Liver (tissue), 9 donors: ENCODE results near the gene COMMD2. TPM values are rescaled to one million over a fixed set of nuclear protein-coding genes. Genes with fewer than 3 reads are reported as not detected.

Experiments used
- DNase-seq: peaks from one replicate; pipeline ENCODE4 v3.0.0-alpha.2; 2017; ENCODE audit warnings: low spot score
- H3K27ac ChIP-seq, 2 donors: one replicate each; pipeline ENCODE4 v1.7.0; 2013; ENCODE audit warnings: inconsistent platforms in 2 of 2, low read length in 2 of 2, control low read depth in 1 of 2, low read depth in 1 of 2, mild to moderate bottlenecking in 1 of 2
- H3K27me3 ChIP-seq, 4 donors: one replicate each; pipeline versions ENCODE4 v1.6.1 to v1.7.0; 2013; ENCODE audit warnings: low read length in 3 of 4, inconsistent platforms in 1 of 4, mild to moderate bottlenecking in 1 of 4, moderate library complexity in 1 of 4; ENCODE audit not compliant: control insufficient read depth in 4 of 4, insufficient read depth in 4 of 4
- H3K36me3 ChIP-seq, 4 donors: one replicate each; pipeline versions ENCODE4 v1.6.1 to v1.7.0; 2013; ENCODE audit warnings: low read length in 3 of 4, mild to moderate bottlenecking in 3 of 4, low read depth in 1 of 4, moderate library complexity in 1 of 4; ENCODE audit not compliant: control insufficient read depth in 4 of 4, insufficient read depth in 3 of 4
- H3K4me1 ChIP-seq, 4 donors: one replicate each; pipeline versions ENCODE4 v1.6.1 to v1.7.0; 2013; ENCODE audit warnings: low read length in 3 of 4, mild to moderate bottlenecking in 3 of 4, moderate library complexity in 1 of 4; ENCODE audit not compliant: control insufficient read depth in 4 of 4, insufficient read depth in 4 of 4
- H3K4me3 ChIP-seq, 3 donors: one replicate each; pipeline versions ENCODE4 v1.6.1 to v1.7.0; 2013; ENCODE audit warnings: low read length in 3 of 3, control low read depth in 1 of 3, low read depth in 1 of 3, mild to moderate bottlenecking in 1 of 3
- H3K9ac ChIP-seq, 2 donors: one replicate each; pipeline ENCODE4 v1.7.0; 2013; ENCODE audit warnings: low read length in 2 of 2, mild to moderate bottlenecking in 2 of 2, moderate library complexity in 2 of 2, control low read depth in 1 of 2, low read depth in 1 of 2
- H3K9me3 ChIP-seq, 4 donors: one replicate each; pipeline versions ENCODE4 v1.6.1 to v1.7.0; 2013; ENCODE audit warnings: low read length in 3 of 4; ENCODE audit not compliant: control insufficient read depth in 4 of 4
- EGR1 ChIP-seq, 2 donors: IDR thresholded peaks; 2 replicates each; pipeline ENCODE4 v1.6.1; 2016 to 2018; ENCODE audit warnings: antibody characterized with exemption in 2 of 2, low read depth in 2 of 2
- FOXA1 ChIP-seq: IDR thresholded peaks from 2 replicates; pipeline ENCODE4 v1.6.1; 2016; ENCODE audit warnings: antibody characterized with exemption
- FOXA2 ChIP-seq: IDR thresholded peaks from 2 replicates; pipeline ENCODE4 v1.6.1; 2016; ENCODE audit warnings: antibody characterized with exemption
- GABPA ChIP-seq, 2 donors: IDR thresholded peaks in 1 of 2; conservative IDR thresholded peaks in 1 of 2; 2 replicates each; pipeline ENCODE4 v1.6.1; 2016; ENCODE audit warnings: antibody characterized with exemption in 2 of 2, mild to moderate bottlenecking in 1 of 2, moderate library complexity in 1 of 2
- HNF4A ChIP-seq, 2 donors: conservative IDR thresholded peaks; 2 replicates each; pipeline ENCODE4 v1.6.1; 2016; ENCODE audit warnings: antibody characterized with exemption in 2 of 2, mild to moderate bottlenecking in 2 of 2
- HNF4G ChIP-seq: IDR thresholded peaks from 2 replicates; pipeline ENCODE4 v1.6.1; 2016; ENCODE audit warnings: antibody characterized with exemption
- JUND ChIP-seq, 2 donors: IDR thresholded peaks; 2 replicates each; pipeline ENCODE4 v1.6.1; 2016; ENCODE audit warnings: antibody characterized with exemption in 2 of 2
- MAX ChIP-seq: IDR thresholded peaks from 2 replicates; pipeline ENCODE4 v1.6.1; 2016; ENCODE audit warnings: antibody characterized with exemption
- NR2F2 ChIP-seq: IDR thresholded peaks from 2 replicates; pipeline ENCODE4 v1.6.1; 2016; ENCODE audit warnings: antibody characterized with exemption
- RAD21 ChIP-seq, 2 donors: IDR thresholded peaks; 2 replicates each; pipeline ENCODE4 v1.6.1; 2016; ENCODE audit warnings: antibody characterized with exemption in 2 of 2, mild to moderate bottlenecking in 2 of 2
- SP1 ChIP-seq: IDR thresholded peaks from 2 replicates; pipeline ENCODE4 v1.6.1; 2018; ENCODE audit warnings: antibody characterized with exemption, mild to moderate bottlenecking
- TAF1 ChIP-seq: conservative IDR thresholded peaks from 2 replicates; pipeline ENCODE4 v1.6.1; 2016; ENCODE audit warnings: antibody characterized with exemption, mild to moderate bottlenecking
- YY1 ChIP-seq: IDR thresholded peaks from 2 replicates; pipeline ENCODE4 v1.6.1; 2016; ENCODE audit warnings: antibody characterized with exemption, mild to moderate bottlenecking
- WGBS: extraction: QIAGEN DNeasy Blood & Tissue Kit; methylation state at CpG from one replicate; pipeline ENCODE4 v1.1.7; 2013; 5-methylcytosine and 5-hydroxymethylcytosine counted together
- polyA plus RNA-seq, 2 donors: library from polyadenylated mRNA; stranded (reverse) in 1 of 2; unstranded in 1 of 2; fragments of 200-250 nt in 1 of 2; fragments of >200 nt in 1 of 2; fragmentation: Nextera tagmentation in 1 of 2; extraction: Ambion mirVana in 1 of 2; gene quantifications; one replicate each; pipeline versions ENCODE4 v1.2.1 to v1.2.3, GENCODE V29; 2013 to 2015
- total RNA-seq, 2 donors: library from RNA; depleted of rRNA; stranded (reverse); fragments of >200 nt; gene quantifications; one replicate each; pipeline ENCODE4 v1.2.3, GENCODE V29; 2014
- TF ChIP-seq, protein P1 (sequence below): IDR thresholded peaks from 2 replicates; pipeline ENCODE4 v1.6.1; 2016; ENCODE audit warnings: antibody characterized with exemption, mild to moderate bottlenecking
- TF ChIP-seq, protein P2 (sequence below): fragments of 150-350 bp; IDR thresholded peaks from 2 replicates; pipeline ENCODE4 v1.5.1; 2017; ENCODE audit warnings: improper control_type of control experiment, low read depth, low read length; ENCODE audit not compliant: missing input control
- TF ChIP-seq, protein P3 (sequence below): IDR thresholded peaks from 2 replicates; pipeline ENCODE4 v1.6.1; 2016; ENCODE audit warnings: antibody characterized with exemption
- donor health status: healthy.
- donor health status: healthy.
- donor health status: healthy.
- donor health status: healthy.
- donor health status: healthy.

COMMD2 gene
- total and polyA plus RNA-seq, 4 donors: 5.8 to 15.4 (median 11.2) TPM

DNA sequence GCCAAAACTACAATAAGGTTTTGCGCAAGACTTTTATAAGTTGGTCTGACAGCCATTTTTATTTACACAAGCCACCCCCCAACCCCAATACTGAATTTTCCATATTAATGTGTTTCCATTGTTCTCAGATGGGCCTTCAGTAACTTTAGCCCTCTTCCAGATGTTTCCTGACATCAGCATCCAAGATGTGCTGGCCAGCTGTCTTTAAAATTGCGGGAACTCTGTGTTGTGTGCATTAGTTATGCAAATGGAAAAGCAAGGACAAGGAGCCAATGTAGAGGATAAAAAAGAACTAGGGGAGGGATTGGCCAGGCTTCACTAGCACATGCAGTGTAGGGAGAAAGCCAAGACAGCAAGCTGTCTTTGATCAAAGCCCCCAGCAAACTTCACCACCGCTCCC is 45.4 kb downstream of the COMMD2 start (continued):
- TF ChIP-seq, protein P1, sequence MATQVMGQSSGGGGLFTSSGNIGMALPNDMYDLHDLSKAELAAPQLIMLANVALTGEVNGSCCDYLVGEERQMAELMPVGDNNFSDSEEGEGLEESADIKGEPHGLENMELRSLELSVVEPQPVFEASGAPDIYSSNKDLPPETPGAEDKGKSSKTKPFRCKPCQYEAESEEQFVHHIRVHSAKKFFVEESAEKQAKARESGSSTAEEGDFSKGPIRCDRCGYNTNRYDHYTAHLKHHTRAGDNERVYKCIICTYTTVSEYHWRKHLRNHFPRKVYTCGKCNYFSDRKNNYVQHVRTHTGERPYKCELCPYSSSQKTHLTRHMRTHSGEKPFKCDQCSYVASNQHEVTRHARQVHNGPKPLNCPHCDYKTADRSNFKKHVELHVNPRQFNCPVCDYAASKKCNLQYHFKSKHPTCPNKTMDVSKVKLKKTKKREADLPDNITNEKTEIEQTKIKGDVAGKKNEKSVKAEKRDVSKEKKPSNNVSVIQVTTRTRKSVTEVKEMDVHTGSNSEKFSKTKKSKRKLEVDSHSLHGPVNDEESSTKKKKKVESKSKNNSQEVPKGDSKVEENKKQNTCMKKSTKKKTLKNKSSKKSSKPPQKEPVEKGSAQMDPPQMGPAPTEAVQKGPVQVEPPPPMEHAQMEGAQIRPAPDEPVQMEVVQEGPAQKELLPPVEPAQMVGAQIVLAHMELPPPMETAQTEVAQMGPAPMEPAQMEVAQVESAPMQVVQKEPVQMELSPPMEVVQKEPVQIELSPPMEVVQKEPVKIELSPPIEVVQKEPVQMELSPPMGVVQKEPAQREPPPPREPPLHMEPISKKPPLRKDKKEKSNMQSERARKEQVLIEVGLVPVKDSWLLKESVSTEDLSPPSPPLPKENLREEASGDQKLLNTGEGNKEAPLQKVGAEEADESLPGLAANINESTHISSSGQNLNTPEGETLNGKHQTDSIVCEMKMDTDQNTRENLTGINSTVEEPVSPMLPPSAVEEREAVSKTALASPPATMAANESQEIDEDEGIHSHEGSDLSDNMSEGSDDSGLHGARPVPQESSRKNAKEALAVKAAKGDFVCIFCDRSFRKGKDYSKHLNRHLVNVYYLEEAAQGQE: no peak
- TF ChIP-seq, protein P2, sequence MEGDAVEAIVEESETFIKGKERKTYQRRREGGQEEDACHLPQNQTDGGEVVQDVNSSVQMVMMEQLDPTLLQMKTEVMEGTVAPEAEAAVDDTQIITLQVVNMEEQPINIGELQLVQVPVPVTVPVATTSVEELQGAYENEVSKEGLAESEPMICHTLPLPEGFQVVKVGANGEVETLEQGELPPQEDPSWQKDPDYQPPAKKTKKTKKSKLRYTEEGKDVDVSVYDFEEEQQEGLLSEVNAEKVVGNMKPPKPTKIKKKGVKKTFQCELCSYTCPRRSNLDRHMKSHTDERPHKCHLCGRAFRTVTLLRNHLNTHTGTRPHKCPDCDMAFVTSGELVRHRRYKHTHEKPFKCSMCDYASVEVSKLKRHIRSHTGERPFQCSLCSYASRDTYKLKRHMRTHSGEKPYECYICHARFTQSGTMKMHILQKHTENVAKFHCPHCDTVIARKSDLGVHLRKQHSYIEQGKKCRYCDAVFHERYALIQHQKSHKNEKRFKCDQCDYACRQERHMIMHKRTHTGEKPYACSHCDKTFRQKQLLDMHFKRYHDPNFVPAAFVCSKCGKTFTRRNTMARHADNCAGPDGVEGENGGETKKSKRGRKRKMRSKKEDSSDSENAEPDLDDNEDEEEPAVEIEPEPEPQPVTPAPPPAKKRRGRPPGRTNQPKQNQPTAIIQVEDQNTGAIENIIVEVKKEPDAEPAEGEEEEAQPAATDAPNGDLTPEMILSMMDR: no peak
- no peak for TF ChIP-seq FOXA2
- TF ChIP-seq JUND (IDR thresholded peaks at IDR 0.05): no peak
- no peak for TF ChIP-seq HNF4A (conservative IDR thresholded peaks at IDR 0.05)

- TF ChIP-seq RAD21 (IDR thresholded peaks at IDR 0.05): no peak
- no peak for TF ChIP-seq YY1
- TF ChIP-seq FOXA1: no peak
- DNase-seq: no peak
- no peak overlapping the region for H3K9ac ChIP-seq
- H3K27ac ChIP-seq: no peak overlapping the region
- H3K4me1 ChIP-seq: no peaks in the 10 kb centered on the region
- H3K9me3 ChIP-seq: no peaks in the 10 kb centered on the region
- no peaks in the 10 kb centered on the region for H3K36me3 ChIP-seq
- no peaks in the 10 kb centered on the region for H3K27me3 ChIP-seq
- H3K4me3 ChIP-seq: no peak overlapping the region
Measured at GRCh38 chr3:149705416-149705815, 46.9 kb downstream of the COMMD2 start.

- TF ChIP-seq JUND (IDR thresholded peaks at IDR 0.05): no peak
- TF ChIP-seq, protein P3, sequence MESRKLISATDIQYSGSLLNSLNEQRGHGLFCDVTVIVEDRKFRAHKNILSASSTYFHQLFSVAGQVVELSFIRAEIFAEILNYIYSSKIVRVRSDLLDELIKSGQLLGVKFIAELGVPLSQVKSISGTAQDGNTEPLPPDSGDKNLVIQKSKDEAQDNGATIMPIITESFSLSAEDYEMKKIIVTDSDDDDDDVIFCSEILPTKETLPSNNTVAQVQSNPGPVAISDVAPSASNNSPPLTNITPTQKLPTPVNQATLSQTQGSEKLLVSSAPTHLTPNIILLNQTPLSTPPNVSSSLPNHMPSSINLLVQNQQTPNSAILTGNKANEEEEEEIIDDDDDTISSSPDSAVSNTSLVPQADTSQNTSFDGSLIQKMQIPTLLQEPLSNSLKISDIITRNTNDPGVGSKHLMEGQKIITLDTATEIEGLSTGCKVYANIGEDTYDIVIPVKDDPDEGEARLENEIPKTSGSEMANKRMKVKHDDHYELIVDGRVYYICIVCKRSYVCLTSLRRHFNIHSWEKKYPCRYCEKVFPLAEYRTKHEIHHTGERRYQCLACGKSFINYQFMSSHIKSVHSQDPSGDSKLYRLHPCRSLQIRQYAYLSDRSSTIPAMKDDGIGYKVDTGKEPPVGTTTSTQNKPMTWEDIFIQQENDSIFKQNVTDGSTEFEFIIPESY: no peak
- no peak for TF ChIP-seq SP1
- TF ChIP-seq TAF1: no peak
- no peak for TF ChIP-seq EGR1 (IDR thresholded peaks at IDR 0.05; ENCODE audit: low read depth in 2 of 2)
- TF ChIP-seq HNF4A (conservative IDR thresholded peaks at IDR 0.05): no peak
- TF ChIP-seq GABPA (IDR thresholded peaks at IDR 0.05 in 1 of 2, conservative IDR thresholded peaks at IDR 0.05 in 1 of 2): no peak
- TF ChIP-seq HNF4G: no peak
- TF ChIP-seq NR2F2: no peak
- TF ChIP-seq RAD21 (IDR thresholded peaks at IDR 0.05): no peak
- TF ChIP-seq MAX: no peak
- TF ChIP-seq YY1: no peak
- 92% methylated on average over 2 of the region's 2 CpGs for WGBS
- DNase-seq: no peak
- Histone ChIP-seq H3K27ac (no peak overlapping the region), H3K9ac (no peak overlapping the region), H3K4me1 (no peaks in the 10 kb centered on the region), H3K36me3 (no peaks in the 10 kb centered on the region), H3K9me3 (peaks cover 0 to 4% (median 2%) of the 10 kb centered on the region in 4 donors), H3K27me3 (no peaks in the 10 kb centered on the region), H3K4me3 (no peak overlapping the region)
Measured at GRCh38 chr3:149703466-149703865, 48.8 kb downstream of the COMMD2 start.
